Subcutaneous adipose tissue (tissue), 4 donors: ENCODE measurements around the gene MKNK1. TPM values are rescaled to one million over a fixed set of nuclear protein-coding genes. Genes with fewer than 3 reads are reported as not detected.

Source experiments
- total RNA-seq, 4 donors: library from RNA; depleted of rRNA; stranded (reverse); fragments of >200 nt; gene quantifications; one replicate each; pipeline ENCODE4 v1.1.0, GENCODE V29; 2016
- TF ChIP-seq, protein P1 (sequence below): fragments of 450-650 bp; IDR thresholded peaks from one replicate; pipeline ENCODE4 v1.5.1; 2016; ENCODE audit warnings: low read depth, mild to moderate bottlenecking, control low read depth, antibody characterized with exemption, moderate library complexity

The MKNK1 gene
- total RNA-seq, 4 donors from 2014 or later: 57.8 to 68.8 (median 63.7) TPM

DNA sequence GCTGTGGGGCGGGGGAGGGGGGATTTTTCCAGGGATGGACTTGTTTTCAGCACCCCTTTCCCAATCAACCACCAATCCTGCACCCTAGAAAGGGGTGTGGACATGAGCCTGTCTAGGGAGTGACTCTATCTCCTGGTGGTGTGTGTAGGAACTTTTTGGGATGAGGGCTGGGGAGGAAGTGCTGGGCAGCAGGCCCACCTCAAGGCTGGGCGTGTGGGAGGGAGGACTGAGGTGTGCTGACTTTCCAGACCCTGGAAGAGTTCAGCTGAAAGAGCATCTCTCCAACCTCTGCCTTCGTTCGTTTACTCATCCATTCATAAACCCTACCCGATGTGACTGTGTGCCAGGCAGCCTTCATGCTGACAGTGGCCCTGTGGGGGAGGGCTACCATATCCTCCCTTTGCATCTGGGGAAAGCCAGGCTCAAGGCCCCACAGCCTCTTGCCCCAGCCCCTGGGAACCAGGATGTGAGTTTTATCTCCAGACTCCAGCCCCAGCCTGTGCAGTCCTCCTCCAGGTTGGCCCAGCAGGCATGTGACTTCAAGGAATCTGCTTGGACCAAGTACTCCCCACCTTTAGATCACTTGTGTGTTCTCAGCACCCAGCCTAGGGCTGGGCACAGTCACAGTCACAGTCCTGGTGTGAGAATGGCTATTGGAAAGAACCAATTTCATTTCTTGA lies 59.4 kb downstream of the MKNK1 start:
- TF ChIP-seq, protein P1, sequence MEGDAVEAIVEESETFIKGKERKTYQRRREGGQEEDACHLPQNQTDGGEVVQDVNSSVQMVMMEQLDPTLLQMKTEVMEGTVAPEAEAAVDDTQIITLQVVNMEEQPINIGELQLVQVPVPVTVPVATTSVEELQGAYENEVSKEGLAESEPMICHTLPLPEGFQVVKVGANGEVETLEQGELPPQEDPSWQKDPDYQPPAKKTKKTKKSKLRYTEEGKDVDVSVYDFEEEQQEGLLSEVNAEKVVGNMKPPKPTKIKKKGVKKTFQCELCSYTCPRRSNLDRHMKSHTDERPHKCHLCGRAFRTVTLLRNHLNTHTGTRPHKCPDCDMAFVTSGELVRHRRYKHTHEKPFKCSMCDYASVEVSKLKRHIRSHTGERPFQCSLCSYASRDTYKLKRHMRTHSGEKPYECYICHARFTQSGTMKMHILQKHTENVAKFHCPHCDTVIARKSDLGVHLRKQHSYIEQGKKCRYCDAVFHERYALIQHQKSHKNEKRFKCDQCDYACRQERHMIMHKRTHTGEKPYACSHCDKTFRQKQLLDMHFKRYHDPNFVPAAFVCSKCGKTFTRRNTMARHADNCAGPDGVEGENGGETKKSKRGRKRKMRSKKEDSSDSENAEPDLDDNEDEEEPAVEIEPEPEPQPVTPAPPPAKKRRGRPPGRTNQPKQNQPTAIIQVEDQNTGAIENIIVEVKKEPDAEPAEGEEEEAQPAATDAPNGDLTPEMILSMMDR: no peak

DNA sequence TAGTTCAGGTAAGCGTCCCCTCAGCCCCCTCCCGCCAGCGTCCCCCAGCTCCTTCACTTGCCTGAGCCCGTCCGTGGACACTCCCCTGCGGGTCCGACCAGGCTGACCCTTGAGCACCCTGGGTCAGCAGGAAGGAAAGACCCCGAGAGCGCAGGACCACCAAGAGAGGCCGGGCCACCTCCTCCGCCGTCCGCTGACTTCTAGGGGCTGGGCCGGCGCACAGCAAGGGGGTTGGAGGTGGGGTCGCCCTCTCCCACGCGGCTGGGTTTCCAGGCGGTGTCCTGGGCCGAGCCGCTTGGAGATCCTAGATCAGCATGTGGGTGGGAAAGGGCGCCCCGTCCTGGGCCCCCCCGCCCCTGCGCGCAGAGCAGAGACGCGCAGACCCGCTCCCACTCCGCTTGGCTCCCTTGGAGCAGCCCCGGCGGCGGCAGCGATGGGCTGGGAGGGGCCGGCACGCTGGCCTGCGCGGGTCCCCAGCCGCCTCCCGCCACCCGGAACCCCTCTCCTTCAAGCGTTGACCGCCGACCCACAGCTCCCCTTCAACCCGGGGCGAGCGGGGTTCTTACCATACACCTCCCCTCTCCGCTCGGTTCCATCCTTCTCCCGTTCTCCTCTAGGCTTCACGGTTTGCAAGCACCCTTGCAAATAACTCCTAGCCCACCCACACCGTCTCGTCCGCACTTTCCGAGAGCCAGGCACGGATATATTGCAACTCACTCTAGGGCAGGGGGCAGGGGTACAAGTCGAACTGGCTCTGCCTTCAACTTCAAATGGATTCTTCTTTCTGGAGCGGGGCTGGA lies 60.1 kb downstream of the MKNK1 start:
- TF ChIP-seq, protein P1: no peak

DNA sequence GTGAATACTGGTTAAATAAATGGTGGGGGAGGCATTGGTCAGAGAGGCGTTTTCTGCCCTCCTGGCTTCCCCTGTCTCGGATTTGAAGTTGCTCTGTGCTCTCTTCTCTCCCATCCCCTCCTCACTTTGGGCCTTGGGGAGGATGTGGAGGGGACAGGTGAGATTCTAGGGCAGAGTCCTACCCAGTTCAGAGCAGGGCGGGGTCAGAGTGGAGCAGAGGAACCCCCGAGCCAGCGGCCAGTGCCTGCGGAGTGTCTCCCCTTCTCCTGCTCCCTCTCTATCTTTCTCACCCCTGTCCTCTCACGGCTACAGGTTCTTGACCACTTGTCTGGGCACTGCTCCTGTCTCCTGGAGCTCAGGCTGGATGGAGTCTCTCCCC lies 60.7 kb downstream of the MKNK1 start:
- TF ChIP-seq, protein P1: no peak

DNA sequence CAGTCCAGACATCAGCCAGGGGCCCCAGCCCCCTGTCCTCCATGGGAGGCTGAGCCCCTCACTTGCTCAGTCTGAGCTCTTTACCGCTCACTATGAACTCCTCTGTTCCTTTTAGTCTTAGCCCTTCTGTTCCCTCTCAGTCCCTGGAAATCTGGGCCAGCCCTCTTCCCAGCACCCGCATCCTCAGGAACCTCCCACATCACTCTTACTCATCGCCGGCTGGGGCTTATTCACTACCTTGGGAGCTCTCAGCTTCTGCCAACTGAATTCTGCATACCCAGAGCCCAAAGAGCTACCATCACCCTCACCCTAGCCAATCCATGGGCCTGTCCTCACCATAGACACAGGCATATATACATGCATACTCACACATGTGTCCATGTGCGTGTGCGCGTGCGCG lies 64.1 kb downstream of the MKNK1 start:
- TF ChIP-seq, protein P1: no peak

DNA sequence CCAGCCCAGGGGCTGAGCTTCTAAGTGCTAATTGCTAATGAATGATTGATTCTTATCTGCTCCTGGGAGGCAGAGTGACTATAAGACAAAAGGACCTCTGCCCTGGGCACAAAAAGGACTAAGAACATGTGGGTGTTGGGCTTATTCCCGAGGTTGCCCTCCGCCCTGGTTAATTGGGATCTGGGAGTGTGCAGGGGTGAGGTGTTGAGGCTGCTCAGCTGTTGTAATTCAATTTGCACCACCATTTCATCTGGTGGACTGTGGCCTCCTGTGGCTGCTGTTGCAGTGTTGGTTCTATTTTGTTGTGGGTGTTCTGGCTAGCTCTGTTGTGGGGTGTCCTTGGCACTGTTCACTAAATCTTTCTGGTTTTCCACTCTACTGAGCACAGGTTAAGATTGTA lies 65.9 kb downstream of the MKNK1 start:
- TF ChIP-seq, protein P1: no peak

DNA sequence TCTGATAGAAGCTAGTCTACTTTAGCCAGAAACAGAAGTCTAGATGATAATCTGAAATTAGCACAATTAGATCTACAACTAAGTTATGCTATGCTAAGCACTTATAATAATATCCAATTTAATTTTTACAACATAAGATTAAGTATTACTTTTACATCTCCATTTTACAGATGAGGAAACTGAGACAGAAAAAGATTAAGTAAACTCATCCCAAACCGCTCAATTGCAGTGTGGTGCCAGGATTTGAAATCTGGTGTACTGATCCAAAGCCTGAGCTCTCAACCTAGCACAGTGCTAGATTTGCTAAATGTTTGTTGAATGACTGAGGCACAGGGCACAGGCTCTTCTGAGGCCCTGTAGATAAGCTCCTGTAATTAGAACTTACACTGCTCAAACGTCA lies 66.4 kb downstream of the MKNK1 start:
- TF ChIP-seq, protein P1: no peak

DNA sequence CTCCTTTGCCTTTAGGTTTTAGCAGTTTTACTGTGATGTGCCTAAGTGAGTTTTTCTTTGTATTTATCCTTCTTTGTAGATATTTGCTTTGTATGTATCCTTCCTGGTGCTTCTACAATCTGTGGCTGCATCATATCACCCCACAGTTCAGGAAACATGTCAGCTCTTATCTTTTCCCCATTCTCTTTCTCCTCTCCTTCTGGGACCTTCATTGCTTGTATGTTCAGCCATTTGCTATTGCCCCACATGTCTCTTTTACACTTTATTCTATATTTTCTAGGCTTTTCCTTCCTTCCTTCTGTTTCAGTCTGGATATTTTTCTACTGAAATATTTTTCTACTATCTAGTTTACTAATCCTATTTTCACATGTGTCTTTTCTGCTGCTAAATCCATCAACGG lies 67.5 kb downstream of the MKNK1 start:
- TF ChIP-seq, protein P1: no peak
